Right ventricle myocardium inferior (tissue), 1 donor: ENCODE measurements around the gene CPSF4L. TPM values are rescaled to one million over a fixed set of nuclear protein-coding genes. Genes with fewer than 3 reads are reported as not detected.
"Not testable (repeated sequence)": the region's sequence is repeated elsewhere in the genome, so short reads cannot be mapped to it uniquely, and the experiment has no call there.

Experiments
- ATAC-seq: fragments of 200-7000 bp; cut with Tn5 transposase; one replicate; pipeline ENCODE4 v1.9.1; 2020; ENCODE audit warnings: mild to moderate bottlenecking, moderate library complexity
- DNase-seq: peaks from one replicate; pipeline ENCODE4 v3.0.0; 2021; ENCODE audit errors: missing footprints
- intact Hi-C: fragments of 100-400 bp; cut with DNase I; formaldehyde crosslinking; loops from one replicate; pipeline ENCODE4 v1.11.0; 2022
- total RNA-seq: library from RNA; stranded (reverse); fragmentation: NEBNext Ultra II Directional; extraction: Animal tissue kit (Norgen Biotek cat#: 25700); gene quantifications from one replicate; pipeline ENCODE4 v1.2.1, GENCODE V29; 2021
- donor health status: DM: no; HTN: yes; CAD: no; lungs with severe emphysema.

The CPSF4L gene
- total RNA-seq, 1 donor from 2014 or later: not detected

GRCh38 chr17:73278049-73278464, 16.4 kb upstream of the CPSF4L start:
- ATAC-seq (peak; percentile 63), DNase-seq (no peak)
- intact Hi-C loops: loop anchor here (5.0 kb wide), 1 partner anchor 34 kb away; the partner anchor contains the start of gene CDC42EP4

- intact Hi-C loops: no loop called here
- no peak for DNase-seq
- no peak for ATAC-seq
Observed at GRCh38 chr17:73274490-73274889, 12.8 kb upstream of the CPSF4L start.

GRCh38 chr17:73272906-73273218, 11.2 kb upstream of the CPSF4L start:
- DNase-seq (no peak), ATAC-seq (no peak)
- intact Hi-C loops: no loop called here

- ATAC-seq (no peak), DNase-seq (no peak)
Observed at GRCh38 chr17:73271072-73271471, 9.4 kb upstream of the CPSF4L start.

GRCh38 chr17:73269791-73270190, 8.1 kb upstream of the CPSF4L start:
- ATAC-seq: no peak
- DNase-seq: no peak
- intact Hi-C loops: no loop called here

More at GRCh38 chr17:73271072-73271471, 9.4 kb upstream of the CPSF4L start:
- intact Hi-C loops: no loop called here

GRCh38 chr17:73269329-73269615, 7.6 kb upstream of the CPSF4L start:
- intact Hi-C loops: no loop called here
- DNase-seq (no peak), ATAC-seq (no peak)

GRCh38 chr17:73268582-73269328, 7.1 kb upstream of the CPSF4L start:
- ATAC-seq: no peak
- intact Hi-C loops: no loop called here
- no peak for DNase-seq

GRCh38 chr17:73267648-73268537, 6.2 kb upstream of the CPSF4L start:
- DNase-seq (no peak), ATAC-seq (no peak)
- intact Hi-C loops: no loop called here

- no peak for DNase-seq
- ATAC-seq: no peak
- intact Hi-C loops: no loop called here
Observed at GRCh38 chr17:73266796-73267195, 5.1 kb upstream of the CPSF4L start.

GRCh38 chr17:73265646-73266640, 4.3 kb upstream of the CPSF4L start:
- ATAC-seq: no peak
- intact Hi-C loops: no loop called here
- DNase-seq: no peak

- not testable (repeated sequence) for DNase-seq, ATAC-seq
- intact Hi-C loops: loop anchor here (5.0 kb wide), 1 partner anchor 48 kb away; the partner anchor contains the start of gene CDC42EP4
Observed at GRCh38 chr17:73264448-73264847, 2.8 kb upstream of the CPSF4L start.

GRCh38 chr17:73262676-73263642, 1.3 kb upstream of the CPSF4L start:
- intact Hi-C loops: loop anchor here (5.0 kb wide), 1 partner anchor 49 kb away; the partner anchor contains the start of gene CDC42EP4
- ATAC-seq: peak; percentile 20
- DNase-seq: no peak

- intact Hi-C loops: loop anchor here (5.0 kb wide), 1 partner anchor 50 kb away; the partner anchor contains the start of gene CDC42EP4
- ATAC-seq (no peak), DNase-seq (no peak)
Observed at GRCh38 chr17:73261952-73262675, 434 bp upstream of the CPSF4L start.

- intact Hi-C loops: no loop called here
- DNase-seq: no peak
- no peak for ATAC-seq
Observed at GRCh38 chr17:73257516-73257915, 4.2 kb downstream of the CPSF4L start.

- intact Hi-C loops: no loop called here
- ATAC-seq (no peak), DNase-seq (no peak)
Observed at GRCh38 chr17:73256220-73256619, 5.5 kb downstream of the CPSF4L start.

GRCh38 chr17:73255671-73256181, 6.0 kb downstream of the CPSF4L start:
- ATAC-seq (peak; percentile 32), DNase-seq (no peak)
- intact Hi-C loops: loop anchor here (1.0 kb wide), 1 partner anchor 115 kb away; no protein-coding TSS in a partner anchor

- ATAC-seq (no peak), DNase-seq (no peak)
- intact Hi-C loops: no loop called here
Observed at GRCh38 chr17:73251871-73252270, 9.8 kb downstream of the CPSF4L start.
